Transverse colon (tissue), 4 donors: Measurements from ENCODE around the gene TERB1. TPM values are rescaled to one million over a fixed set of nuclear protein-coding genes. Genes with fewer than 3 reads are reported as not detected.
A peak's percentile ranks its signal among the peaks of the same experiment; 100 is the strongest.

Experiments used
- DNase-seq: peaks from one replicate; pipeline ENCODE4 v3.0.0-alpha.2; 2019
- H3K27ac ChIP-seq, 4 donors: fragments of 200-600 bp; sonication (generic); 2 replicates each; pipeline ENCODE4 v1.5.1; 2016 to 2018; ENCODE audit warnings: inconsistent platforms in 4 of 4
- H3K27me3 ChIP-seq: fragments of 200-600 bp; sonication (generic); 2 replicates; pipeline ENCODE4 v1.5.1; 2017; ENCODE audit warnings: inconsistent platforms
- H3K36me3 ChIP-seq, 4 donors: fragments of 200-600 bp; sonication (generic); 2 replicates each; pipeline ENCODE4 v1.5.1; 2017 to 2019; ENCODE audit warnings: inconsistent platforms in 4 of 4
- H3K4me1 ChIP-seq, 4 donors: fragments of 200-600 bp; sonication (generic); 2 replicates each; pipeline ENCODE4 v1.5.1; 2017 to 2020; ENCODE audit warnings: inconsistent platforms in 4 of 4
- H3K4me3 ChIP-seq, 4 donors: fragments of 200-600 bp; sonication (generic); 1 replicate in 1 of 4; 2 replicates in 3 of 4; pipeline versions ENCODE4 v1.5.1 to v1.6.1; 2017 to 2019; ENCODE audit warnings: inconsistent platforms in 4 of 4
- H3K9me3 ChIP-seq, 2 donors: fragments of 200-600 bp; sonication (generic); 2 replicates each; pipeline ENCODE4 v1.5.1; 2017 to 2019; ENCODE audit warnings: inconsistent platforms in 2 of 2
- CTCF ChIP-seq, 5 experiments: fragments of 200-600 bp in 3 of 5; fragments of 450-650 bp in 2 of 5; sonication (generic) in 3 of 5; IDR thresholded peaks; 1 replicate in 2 of 5; 2 replicates in 3 of 5; pipeline ENCODE4 v1.5.1; 2016 to 2017; ENCODE audit warnings: antibody characterized with exemption in 5 of 5, inconsistent platforms in 3 of 5, mild to moderate bottlenecking in 2 of 5, moderate library complexity in 1 of 5
- EP300 ChIP-seq: sonication (generic); formaldehyde crosslinking; IDR thresholded peaks from one replicate; pipeline ENCODE4 v1.6.1; 2017; ENCODE audit warnings: antibody characterized with exemption, low read depth
- POLR2A ChIP-seq: fragments of 450-650 bp; IDR thresholded peaks from one replicate; pipeline ENCODE4 v1.6.1; 2016; ENCODE audit warnings: antibody characterized with exemption, mild to moderate bottlenecking, moderate library complexity
- POLR2AphosphoS5 ChIP-seq, 3 donors: sonication (generic); formaldehyde crosslinking; IDR thresholded peaks; one replicate each; pipeline ENCODE4 v1.6.1; 2016; ENCODE audit warnings: antibody characterized with exemption in 3 of 3
- WGBS, 2 donors: methylation state at CpG; one replicate each; pipeline ENCODE4 v1.1.5; 2018; ENCODE audit warnings: low coverage in 1 of 2; 5-methylcytosine and 5-hydroxymethylcytosine counted together
- in situ Hi-C, 4 donors: fragments of 200-750 bp; cut with MboI; loops; one replicate each; pipeline versions ENCODE4 v1.15.0 to v1.15.1; 2017; ENCODE audit warnings: low sequenced_read_pairs in 3 of 4, low pct_ligation_motif_present in 1 of 4, low pct_unique_long_range_greater_than_20kb in 1 of 4
- intact Hi-C: fragments of 100-400 bp; cut with DNase I; formaldehyde crosslinking; loops from one replicate; pipeline ENCODE4 v1.15.1; 2023; ENCODE audit warnings: low total_unique reads
- total RNA-seq, 4 donors: library from RNA; depleted of rRNA; stranded (reverse); fragments of >200 nt; gene quantifications; one replicate each; pipeline ENCODE4 v1.1.0, GENCODE V29; 2016

TERB1 gene
- total RNA-seq, 4 donors from 2014 or later, result 0.32 TPM; not detected in 3

- Histone ChIP-seq H3K4me1 (peaks cover 4 to 14% (median 12%) of the 10 kb centered on the region in 4 donors), H3K36me3 (no peaks in the 10 kb centered on the region), H3K27ac (no peak overlapping the region), H3K9me3 (no peaks in the 10 kb centered on the region), H3K27me3 (peaks cover 32% of the 10 kb centered on the region), H3K4me3 (peak overlapping the region in 3 of 4 donors; percentile 20 to 51 (median 41))
- in situ Hi-C loops, result no loop called here
- intact Hi-C loops, result no loop called here
- no peak for DNase-seq
- TF ChIP-seq EP300 (no peak), POLR2A (no peak)
- 25% methylated on average over 14 of the region's 14 CpGs; no CpG with 5 or more reads in 1 of the 2 donors for WGBS, 2 donors
Observed at GRCh38 chr16:66844009-66844341, 42.6 kb upstream of the TERB1 start.

- no peaks in the 10 kb centered on the region for H3K36me3 ChIP-seq
- no peaks in the 10 kb centered on the region for H3K9me3 ChIP-seq
- H3K4me1 ChIP-seq, result peaks cover 4 to 14% (median 12%) of the 10 kb centered on the region in 4 donors
- intact Hi-C loops (no loop called here), in situ Hi-C loops (no loop called here)
- TF ChIP-seq CTCF (IDR thresholded peaks at IDR 0.05), result no peak
- TF ChIP-seq EP300, result no peak
- no peak for TF ChIP-seq POLR2AphosphoS5 (IDR thresholded peaks at IDR 0.05)
- no peak for TF ChIP-seq POLR2A
- DNase-seq, result no peak
- H3K27me3 ChIP-seq, result peaks cover 32% of the 10 kb centered on the region
- no peak overlapping the region for H3K4me3 ChIP-seq
- no peak overlapping the region for H3K27ac ChIP-seq
- 95% methylated on average over 2 of the region's 2 CpGs; no CpG with 5 or more reads in 1 of the 2 donors for WGBS, 2 donors
Observed at GRCh38 chr16:66843191-66843590, 41.8 kb upstream of the TERB1 start.

GRCh38 chr16:66842765-66843164 is 41.4 kb upstream of the TERB1 start:
- intact Hi-C loops, result no loop called here
- Histone ChIP-seq H3K4me1 (peaks cover 4 to 14% (median 12%) of the 10 kb centered on the region in 4 donors), H3K36me3 (no peaks in the 10 kb centered on the region), H3K27me3 (peaks cover 32% of the 10 kb centered on the region), H3K9me3 (no peaks in the 10 kb centered on the region), H3K4me3 (no peak overlapping the region), H3K27ac (no peak overlapping the region)
- TF ChIP-seq CTCF (IDR thresholded peaks at IDR 0.05), result no peak
- no peak for TF ChIP-seq POLR2AphosphoS5 (IDR thresholded peaks at IDR 0.05)
- no peak for TF ChIP-seq POLR2A
- TF ChIP-seq EP300, result no peak
- in situ Hi-C loops, result no loop called here
- 71 to 84% methylated on average over 4 to 7 of the region's 7 CpGs for WGBS, 2 donors
- no peak for DNase-seq

GRCh38 chr16:66841366-66841765 is 40.0 kb upstream of the TERB1 start:
- no peak for TF ChIP-seq POLR2A
- no peak for TF ChIP-seq CTCF (IDR thresholded peaks at IDR 0.05)
- no peak for TF ChIP-seq POLR2AphosphoS5 (IDR thresholded peaks at IDR 0.05)
- no peak overlapping the region for H3K27ac ChIP-seq
- H3K4me3 ChIP-seq, result no peak overlapping the region
- no peak for DNase-seq
- peaks cover 4 to 14% (median 12%) of the 10 kb centered on the region in 4 donors for H3K4me1 ChIP-seq
- H3K9me3 ChIP-seq, result no peaks in the 10 kb centered on the region
- H3K27me3 ChIP-seq, result peaks cover 28% of the 10 kb centered on the region
- in situ Hi-C loops, result no loop called here
- WGBS, 2 donors, result 58 to 71% methylated on average over 4 of the region's 4 CpGs
- intact Hi-C loops, result no loop called here
- H3K36me3 ChIP-seq, result no peaks in the 10 kb centered on the region

DNA sequence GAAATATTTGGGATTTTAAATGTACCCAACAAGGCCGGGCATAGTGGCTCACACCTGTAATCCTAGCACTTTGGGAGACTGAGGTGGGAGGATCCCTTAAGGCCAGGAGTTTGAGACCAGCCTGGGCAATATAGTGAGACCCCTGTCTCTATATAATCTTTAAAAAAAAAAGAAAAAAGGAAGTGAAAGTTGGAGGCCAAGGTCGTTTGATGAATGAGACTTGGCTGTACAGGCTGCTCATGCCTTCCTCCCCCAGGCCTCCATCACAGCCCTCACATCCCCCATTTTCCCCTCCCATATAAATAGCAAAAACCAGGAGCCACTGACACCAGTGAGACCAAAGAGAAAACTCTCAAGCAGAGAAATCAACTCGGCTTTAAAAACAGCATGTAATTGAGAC is 39.5 kb upstream of the TERB1 start:
- in situ Hi-C loops, result no loop called here
- Histone ChIP-seq H3K27me3 (peaks cover 23% of the 10 kb centered on the region), H3K4me3 (no peak overlapping the region), H3K27ac (no peak overlapping the region), H3K4me1 (peaks cover 4 to 14% (median 12%) of the 10 kb centered on the region in 4 donors), H3K36me3 (no peaks in the 10 kb centered on the region), H3K9me3 (no peaks in the 10 kb centered on the region)
- intact Hi-C loops, result no loop called here
- TF ChIP-seq CTCF (IDR thresholded peaks at IDR 0.05), result no peak
- TF ChIP-seq EP300, result no peak
- TF ChIP-seq POLR2AphosphoS5 (IDR thresholded peaks at IDR 0.05), result no peak
- no peak for TF ChIP-seq POLR2A
- WGBS, 2 donors, result 28 to 53% methylated on average over 2 to 3 of the region's 3 CpGs
- no peak for DNase-seq
